Gastrocnemius medialis (tissue), 4 donors: ENCODE data around the gene NFS1.

ENCODE experiments used
- CTCF ChIP-seq, 5 experiments: fragments of 450-650 bp in 3 of 5; fragments of 200-600 bp in 2 of 5; sonication (generic) in 2 of 5; IDR thresholded peaks in 4 of 5; conservative IDR thresholded peaks in 1 of 5; 1 replicate in 4 of 5; 2 replicates in 1 of 5; pipeline ENCODE4 v1.5.1; 2016 to 2019; ENCODE audit warnings: antibody characterized with exemption in 5 of 5, mild to moderate bottlenecking in 3 of 5, moderate library complexity in 3 of 5
- POLR2A ChIP-seq, 2 donors: fragments of 450-650 bp; IDR thresholded peaks; one replicate each; pipeline ENCODE4 v1.6.1; 2017; ENCODE audit warnings: antibody characterized with exemption in 2 of 2, mild to moderate bottlenecking in 2 of 2, moderate library complexity in 2 of 2

- TF ChIP-seq CTCF (IDR thresholded peaks at IDR 0.05 in 4 of 5, conservative IDR thresholded peaks at IDR 0.05 in 1 of 5): no peak
- TF ChIP-seq POLR2A (IDR thresholded peaks at IDR 0.05): no peak
These were observed 20.6 kb upstream of the NFS1 start for GRCh38 chr20:35719717-35720116.
